NCI-H1105 (cell line): ENCODE results near the gene DHRS7.

ENCODE experiments used
- DNase-seq: peaks from one replicate; lab custom pipeline; 2025; lab: John Stamatoyannopoulos, UW

DHRS7 gene

GRCh38 chr14:60184905-60185555 is 19.8 kb upstream of the DHRS7 start:
- DNase-seq: no peak

- peak; percentile 64 for DNase-seq
These were observed 19.1 kb upstream of the DHRS7 start for GRCh38 chr14:60184146-60184904.

DNA sequence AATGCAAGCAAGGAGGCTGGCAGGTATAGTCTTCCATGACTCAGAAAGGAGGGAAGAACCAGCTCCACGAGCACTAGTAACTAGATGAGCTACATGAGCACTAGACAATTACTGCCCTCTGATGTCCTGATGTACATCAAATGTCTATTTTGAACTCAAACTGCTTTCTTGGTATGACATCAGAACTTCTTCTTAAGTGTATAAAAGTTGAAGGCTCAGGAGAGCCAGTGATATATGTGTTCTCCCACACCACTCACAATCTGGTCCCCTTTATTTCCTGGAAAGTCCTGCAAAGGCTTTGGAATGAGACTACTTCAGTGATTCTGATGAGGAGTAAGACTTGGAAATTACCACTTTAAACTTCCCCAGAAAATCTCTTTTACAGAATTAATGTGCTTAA is 18.5 kb upstream of the DHRS7 start:
- no peak for DNase-seq

- no peak for DNase-seq
These were observed 17.9 kb upstream of the DHRS7 start for GRCh38 chr14:60183138-60183537.

DNA sequence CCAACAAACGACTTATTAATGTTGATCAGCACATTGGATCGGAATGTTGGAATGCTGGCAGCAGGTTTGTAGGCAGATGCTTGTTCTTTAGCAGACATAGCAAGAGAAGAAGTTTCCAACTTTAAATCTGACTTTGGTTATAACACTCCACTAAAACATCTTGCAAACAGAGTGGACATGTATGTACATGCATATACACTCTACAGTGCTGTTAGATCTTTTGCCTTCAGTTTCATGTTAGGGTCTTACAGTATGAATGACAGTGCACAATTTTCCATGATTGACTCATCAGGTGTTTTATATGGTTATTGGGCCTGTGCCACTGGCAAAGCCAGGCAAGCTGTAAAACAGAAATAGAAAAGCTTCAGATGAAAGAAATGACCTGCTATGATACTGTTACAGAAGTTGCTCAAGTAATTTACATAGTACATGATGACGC is 14.3 kb upstream of the DHRS7 start:
- DNase-seq: no peak

GRCh38 chr14:60178820-60179219 is 13.6 kb upstream of the DHRS7 start:
- DNase-seq: no peak

GRCh38 chr14:60178164-60178563 is 13.0 kb upstream of the DHRS7 start:
- DNase-seq: no peak

- DNase-seq: no peak
These were observed 10.2 kb upstream of the DHRS7 start for GRCh38 chr14:60175255-60175902.

GRCh38 chr14:60174352-60175254 is 9.4 kb upstream of the DHRS7 start:
- no peak for DNase-seq

GRCh38 chr14:60171690-60172089 is 6.5 kb upstream of the DHRS7 start:
- no peak for DNase-seq

GRCh38 chr14:60170948-60171347 is 5.8 kb upstream of the DHRS7 start:
- DNase-seq: no peak

- DNase-seq: no peak
These were observed 4.5 kb upstream of the DHRS7 start for GRCh38 chr14:60169722-60170121.

- no peak for DNase-seq
These were observed 944 bp upstream of the DHRS7 start for GRCh38 chr14:60166142-60166541.

- DNase-seq: no peak
These were observed 314 bp upstream of the DHRS7 start for GRCh38 chr14:60165547-60165876.

DNA sequence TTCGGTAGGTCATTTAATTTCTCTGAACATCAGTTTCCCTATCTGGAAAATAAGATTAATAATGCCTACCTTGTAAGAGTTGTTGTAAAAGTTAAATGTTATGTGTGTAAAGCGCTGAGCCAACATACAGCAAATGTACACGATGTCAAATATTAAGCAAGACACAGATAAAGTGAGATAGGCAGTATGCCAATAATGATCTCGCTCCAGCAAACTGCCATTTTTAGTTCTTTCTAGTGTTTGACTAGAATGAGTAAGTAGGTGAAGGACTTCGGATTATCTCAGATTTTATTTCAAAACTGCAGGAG is 840 bp downstream of the DHRS7 start:
- no peak for DNase-seq

DNA sequence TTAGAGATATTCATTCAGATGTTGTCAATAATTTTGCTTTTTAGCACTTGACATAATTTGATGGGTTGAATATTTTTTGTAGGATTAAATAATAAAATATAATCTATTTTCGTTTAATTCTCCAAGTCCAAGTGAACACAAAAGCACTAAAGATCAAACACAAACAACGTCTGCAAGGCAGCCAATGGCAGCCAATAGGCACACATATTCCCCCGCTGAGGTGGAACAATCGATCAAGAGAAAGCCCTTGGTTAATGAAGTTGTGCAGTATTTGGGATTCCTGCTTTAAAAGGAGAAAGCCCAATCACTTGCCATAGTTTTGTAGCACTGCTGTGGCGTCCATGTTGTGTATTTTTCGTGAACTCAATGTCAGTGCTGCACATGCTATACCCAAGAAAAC is 1.5 kb downstream of the DHRS7 start:
- DNase-seq: peak; percentile 9

GRCh38 chr14:60161196-60162107 is 3.7 kb downstream of the DHRS7 start:
- DNase-seq: peak; percentile 62

GRCh38 chr14:60160422-60160821 is 4.8 kb downstream of the DHRS7 start:
- no peak for DNase-seq

GRCh38 chr14:60154671-60155070 is 10.5 kb downstream of the DHRS7 start:
- DNase-seq: no peak

DNA sequence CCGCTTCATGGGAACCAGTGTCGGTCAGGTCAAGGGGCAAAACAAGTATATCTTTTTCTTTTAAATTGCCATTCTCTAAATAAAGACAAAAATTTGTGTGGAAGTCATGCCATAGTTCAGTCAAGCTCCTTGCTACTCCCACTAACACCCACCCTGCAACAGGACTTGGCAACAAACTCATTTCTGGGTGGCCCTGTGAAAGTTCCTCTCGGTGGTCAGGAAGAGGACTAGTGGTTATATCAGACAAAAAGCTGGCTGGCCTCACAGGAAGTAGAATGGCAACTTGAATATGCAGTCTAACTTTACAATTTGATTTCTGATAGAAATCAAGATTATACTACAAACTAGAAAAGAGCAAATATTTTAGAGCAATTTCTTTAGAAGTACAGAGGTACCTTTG is 11.2 kb downstream of the DHRS7 start:
- no peak for DNase-seq

DNA sequence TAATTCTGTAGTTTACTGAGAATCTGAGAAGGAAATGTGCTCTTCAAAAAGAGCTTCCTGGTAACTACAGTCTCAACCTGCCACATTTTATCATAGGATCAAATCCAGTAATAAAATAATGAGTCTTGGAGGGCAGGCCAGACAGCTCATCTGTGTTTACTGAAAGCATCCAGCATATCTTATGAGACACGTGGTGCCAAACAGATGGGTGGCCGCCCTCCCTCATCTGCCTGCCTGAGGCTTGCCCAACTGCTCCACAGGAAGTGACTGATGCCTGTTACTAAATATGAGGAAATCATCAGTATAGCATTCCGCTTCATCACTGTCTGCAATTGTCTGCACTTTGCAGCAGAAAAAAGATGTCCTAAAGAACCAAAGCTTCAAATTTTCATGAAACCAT is 13.5 kb downstream of the DHRS7 start:
- no peak for DNase-seq
